Natural killer cell treated with Interleukin-12 subunit alpha and Interleukin-12 subunit beta and Interleukin-15 and Interleukin-18, amount 100 ng/mL, for 72 hours (primary cell): ENCODE data around the gene PCCA. TPM values are rescaled to one million over a fixed set of nuclear protein-coding genes. Genes with fewer than 3 reads are reported as not detected.
"Not testable (repeated sequence)": the region's sequence is repeated elsewhere in the genome, so short reads cannot be mapped to it uniquely, and the experiment has no call there.

Experiments
- ATAC-seq, 2 donors: fragments of 150-1000 bp; cut with Tn5 transposase in 1 of 2; sonication (Bioruptor Pico), chemical (Tn5 transposase) in 1 of 2; 2 replicates each; pipeline ENCODE4 v1.10.0; 2021
- DNase-seq: peaks from one replicate; pipeline ENCODE4 v3.0.0; 2022; ENCODE audit warnings: low spot score
- H3K27ac Mint-ChIP-seq, 2 donors: 1 replicate in 1 of 2; 2 replicates in 1 of 2; pipeline ENCODE4 v1.8.0; 2022; ENCODE audit warnings: mixed read lengths in 2 of 2, mild to moderate bottlenecking in 1 of 2, moderate library complexity in 1 of 2
- H3K27me3 Mint-ChIP-seq, 2 donors: 1 replicate in 1 of 2; 2 replicates in 1 of 2; pipeline ENCODE4 v1.8.0; 2022; ENCODE audit warnings: mixed read lengths in 2 of 2
- H3K36me3 Mint-ChIP-seq: one replicate; pipeline ENCODE4 v1.8.0; 2022; ENCODE audit warnings: mixed read lengths
- H3K4me1 Mint-ChIP-seq, 2 donors: 1 replicate in 1 of 2; 2 replicates in 1 of 2; pipeline ENCODE4 v1.8.0; 2022; ENCODE audit warnings: low read depth in 2 of 2, mixed read lengths in 2 of 2, mild to moderate bottlenecking in 1 of 2
- H3K4me3 Mint-ChIP-seq: one replicate; pipeline ENCODE4 v1.8.0; 2022; ENCODE audit warnings: mixed read lengths
- H3K9me3 Mint-ChIP-seq: 2 replicates; pipeline ENCODE4 v1.8.0; 2022; ENCODE audit warnings: mixed read lengths
- total RNA-seq, 2 donors: library from RNA; stranded (reverse); gene quantifications; one replicate each; pipeline ENCODE4 v1.2.3, GENCODE V29; 2022

The PCCA gene
- total RNA-seq, 2 donors from 2014 or later, result 9.1 to 27.1 TPM

GRCh38 chr13:100131863-100132574 lies 43.1 kb downstream of the PCCA start:
- Mint-ChIP-seq H3K4me3 (no peak overlapping the region), H3K27me3 (no peaks in the 10 kb centered on the region), H3K9me3 (no peaks in the 10 kb centered on the region), H3K36me3 (peaks cover 4% of the 10 kb centered on the region), H3K4me1 (peaks cover 15 to 24% of the 10 kb centered on the region in 2 donors), H3K27ac (no peak overlapping the region)
- ATAC-seq, result peak in 1 of 2 donors; percentile 90
- no peak for DNase-seq

GRCh38 chr13:100138859-100139491 lies 50.1 kb downstream of the PCCA start:
- no peaks in the 10 kb centered on the region for H3K36me3 Mint-ChIP-seq
- DNase-seq, result no peak
- no peaks in the 10 kb centered on the region for H3K27me3 Mint-ChIP-seq
- H3K4me3 Mint-ChIP-seq, result no peak overlapping the region
- H3K27ac Mint-ChIP-seq, result no peak overlapping the region
- peaks cover 17 to 26% of the 10 kb centered on the region in 2 donors for H3K4me1 Mint-ChIP-seq
- ATAC-seq, result no peak
- H3K9me3 Mint-ChIP-seq, result no peaks in the 10 kb centered on the region

GRCh38 chr13:100139817-100140216 lies 50.9 kb downstream of the PCCA start:
- H3K27me3 Mint-ChIP-seq, result no peaks in the 10 kb centered on the region
- peaks cover 5% of the 10 kb centered on the region for H3K36me3 Mint-ChIP-seq
- peaks cover 17 to 26% of the 10 kb centered on the region in 2 donors for H3K4me1 Mint-ChIP-seq
- DNase-seq, result no peak
- no peak overlapping the region for H3K27ac Mint-ChIP-seq
- no peak for ATAC-seq
- no peak overlapping the region for H3K4me3 Mint-ChIP-seq
- H3K9me3 Mint-ChIP-seq, result no peaks in the 10 kb centered on the region

GRCh38 chr13:100140441-100140840 lies 51.5 kb downstream of the PCCA start:
- DNase-seq, result no peak
- Mint-ChIP-seq H3K4me3 (no peak overlapping the region), H3K4me1 (peaks cover 17 to 26% of the 10 kb centered on the region in 2 donors), H3K36me3 (peaks cover 11% of the 10 kb centered on the region), H3K27me3 (no peaks in the 10 kb centered on the region), H3K27ac (no peak overlapping the region), H3K9me3 (no peaks in the 10 kb centered on the region)
- no peak for ATAC-seq

- peaks cover 17 to 26% of the 10 kb centered on the region in 2 donors for H3K4me1 Mint-ChIP-seq
- H3K9me3 Mint-ChIP-seq, H3K27ac Mint-ChIP-seq, H3K27me3 Mint-ChIP-seq, H3K4me3 Mint-ChIP-seq, ATAC-seq, DNase-seq: not testable (repeated sequence)
- H3K36me3 Mint-ChIP-seq, result peaks cover 12% of the 10 kb centered on the region
These were observed 52.6 kb downstream of the PCCA start for GRCh38 chr13:100141461-100141961.

GRCh38 chr13:100146534-100146933 lies 57.6 kb downstream of the PCCA start:
- Mint-ChIP-seq H3K27me3 (no peaks in the 10 kb centered on the region), H3K9me3 (no peaks in the 10 kb centered on the region), H3K4me1 (no peaks in the 10 kb centered on the region), H3K36me3 (peaks cover 12% of the 10 kb centered on the region), H3K4me3 (no peak overlapping the region), H3K27ac (no peak overlapping the region)
- no peak for DNase-seq
- no peak for ATAC-seq

GRCh38 chr13:100147825-100148224 lies 58.9 kb downstream of the PCCA start:
- ATAC-seq, result no peak

GRCh38 chr13:100148422-100148821 lies 59.5 kb downstream of the PCCA start:
- Mint-ChIP-seq H3K4me3 (no peak overlapping the region), H3K4me1 (no peaks in the 10 kb centered on the region), H3K27ac (no peak overlapping the region), H3K9me3 (no peaks in the 10 kb centered on the region), H3K36me3 (peaks cover 12% of the 10 kb centered on the region), H3K27me3 (no peaks in the 10 kb centered on the region)
- ATAC-seq, result no peak
- no peak for DNase-seq

More at GRCh38 chr13:100147825-100148224, 58.9 kb downstream of the PCCA start:
- peaks cover 12% of the 10 kb centered on the region for H3K36me3 Mint-ChIP-seq
- H3K27ac Mint-ChIP-seq, result no peak overlapping the region
- no peaks in the 10 kb centered on the region for H3K9me3 Mint-ChIP-seq
- no peaks in the 10 kb centered on the region for H3K4me1 Mint-ChIP-seq
- H3K4me3 Mint-ChIP-seq, result no peak overlapping the region
- no peak for DNase-seq
- H3K27me3 Mint-ChIP-seq, result no peaks in the 10 kb centered on the region

- DNase-seq, result no peak
- no peak overlapping the region for H3K27ac Mint-ChIP-seq
- H3K36me3 Mint-ChIP-seq, result peaks cover 11% of the 10 kb centered on the region
- H3K27me3 Mint-ChIP-seq, result no peaks in the 10 kb centered on the region
- ATAC-seq, result no peak
- no peaks in the 10 kb centered on the region for H3K9me3 Mint-ChIP-seq
- H3K4me1 Mint-ChIP-seq, result no peaks in the 10 kb centered on the region
- H3K4me3 Mint-ChIP-seq, result no peak overlapping the region
These were observed 60.5 kb downstream of the PCCA start for GRCh38 chr13:100149389-100149788.

- H3K9me3 Mint-ChIP-seq, H3K27me3 Mint-ChIP-seq, DNase-seq, H3K27ac Mint-ChIP-seq, ATAC-seq, H3K36me3 Mint-ChIP-seq, H3K4me1 Mint-ChIP-seq, H3K4me3 Mint-ChIP-seq: not testable (repeated sequence)
These were observed 61.8 kb downstream of the PCCA start for GRCh38 chr13:100150711-100151110.

GRCh38 chr13:100154842-100155416 lies 66.0 kb downstream of the PCCA start:
- Mint-ChIP-seq H3K27ac (no peak overlapping the region), H3K36me3 (peaks cover 14% of the 10 kb centered on the region), H3K9me3 (no peaks in the 10 kb centered on the region), H3K27me3 (no peaks in the 10 kb centered on the region), H3K4me1 (peaks cover 6 to 9% of the 10 kb centered on the region in 2 donors), H3K4me3 (no peak overlapping the region)
- no peak for DNase-seq
- ATAC-seq, result no peak

- Mint-ChIP-seq H3K4me3 (no peak overlapping the region), H3K9me3 (no peaks in the 10 kb centered on the region), H3K27ac (no peak overlapping the region), H3K4me1 (peaks cover 6 to 9% of the 10 kb centered on the region in 2 donors), H3K36me3 (peaks cover 14% of the 10 kb centered on the region), H3K27me3 (no peaks in the 10 kb centered on the region)
- ATAC-seq, result no peak
- DNase-seq, result no peak
These were observed 67.9 kb downstream of the PCCA start for GRCh38 chr13:100156788-100157187.

- no peak for ATAC-seq
- H3K27me3 Mint-ChIP-seq, result no peaks in the 10 kb centered on the region
These were observed 69.7 kb downstream of the PCCA start for GRCh38 chr13:100158569-100158968.

GRCh38 chr13:100159584-100159983 lies 70.7 kb downstream of the PCCA start:
- Mint-ChIP-seq H3K4me1 (peaks cover 9% of the 10 kb centered on the region in 2 donors), H3K27ac (no peak overlapping the region)

More at GRCh38 chr13:100158569-100158968, 69.7 kb downstream of the PCCA start:
- no peak overlapping the region for H3K4me3 Mint-ChIP-seq
- H3K36me3 Mint-ChIP-seq, result peaks cover 14% of the 10 kb centered on the region
- peaks cover 9% of the 10 kb centered on the region in 2 donors for H3K4me1 Mint-ChIP-seq
- no peak overlapping the region for H3K27ac Mint-ChIP-seq
- DNase-seq, result no peak
- H3K9me3 Mint-ChIP-seq, result no peaks in the 10 kb centered on the region

More at GRCh38 chr13:100159584-100159983, 70.7 kb downstream of the PCCA start:
- Mint-ChIP-seq H3K36me3 (peaks cover 14% of the 10 kb centered on the region), H3K9me3 (no peaks in the 10 kb centered on the region), H3K27me3 (no peaks in the 10 kb centered on the region), H3K4me3 (no peak overlapping the region)
- no peak for ATAC-seq
- no peak for DNase-seq
